D341Med (cell line): ENCODE measurements around the gene TIMP4.

Source experiments
- DNase-seq: peaks from one replicate; pipeline ENCODE4 v3.0.0; 2012; ENCODE audit warnings: low spot score

TIMP4 gene

DNA sequence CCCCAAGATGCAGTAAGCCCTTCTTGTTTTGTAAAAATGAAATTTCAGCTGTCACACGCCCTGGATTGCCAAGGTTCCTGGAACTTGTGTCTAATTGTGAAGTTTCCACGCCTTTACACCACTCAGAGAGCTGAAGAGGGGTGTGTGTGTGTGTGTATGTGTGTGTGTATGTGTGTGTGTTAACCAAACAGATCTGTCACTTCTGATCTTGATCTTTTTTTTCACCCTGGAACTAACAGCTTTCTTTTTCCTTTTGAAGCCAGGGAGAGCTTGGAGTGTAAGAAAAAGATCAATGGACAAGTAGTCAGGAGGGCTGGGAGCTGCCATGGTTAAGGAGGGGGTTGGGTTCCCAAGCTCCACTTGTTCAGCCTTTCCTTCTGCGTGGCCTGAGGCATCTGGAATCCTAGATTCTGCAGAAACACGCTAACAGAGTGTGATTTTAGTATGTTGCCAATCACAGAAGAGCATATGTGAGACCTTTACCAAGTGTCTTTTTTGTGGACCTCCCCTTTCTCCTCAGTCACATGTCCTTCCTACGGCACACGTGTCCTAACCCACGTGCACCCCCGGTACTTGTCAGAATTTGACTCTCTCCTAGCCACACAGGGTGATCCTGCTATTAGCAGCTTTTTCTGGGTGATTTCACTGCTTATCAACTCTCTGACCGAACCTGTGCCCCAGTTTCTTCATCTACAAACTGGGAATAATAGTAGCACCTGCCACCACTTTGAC lies 11.5 kb downstream of the TIMP4 start:
- no peak for DNase-seq

DNA sequence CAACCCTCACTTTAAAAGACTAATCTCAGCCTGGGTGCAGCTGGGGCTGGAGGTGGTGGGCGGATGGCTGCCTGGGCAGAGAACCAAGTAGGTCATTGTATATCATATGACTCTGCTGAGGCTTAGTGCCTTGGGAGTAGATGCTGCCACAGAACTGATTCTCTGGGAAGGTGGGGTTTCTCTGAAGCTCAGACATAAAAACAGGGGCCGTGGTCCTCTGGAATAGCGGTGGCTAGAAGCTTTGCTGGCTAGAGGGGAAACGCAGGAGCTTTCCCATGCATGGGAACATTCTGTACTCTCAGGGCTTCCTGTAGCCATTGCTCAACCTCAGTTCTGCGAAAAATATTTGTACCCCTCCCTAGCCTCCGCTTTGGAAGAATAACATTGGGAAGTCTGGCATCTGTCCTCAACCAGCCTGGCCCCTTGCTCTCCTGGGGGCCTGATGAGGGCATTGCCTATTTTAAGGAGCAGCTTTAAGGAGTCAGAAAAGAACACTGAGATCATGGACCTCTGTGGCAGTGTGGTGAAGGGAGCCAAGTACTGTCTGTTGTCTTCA lies 14.7 kb downstream of the TIMP4 start:
- DNase-seq, result no peak

DNA sequence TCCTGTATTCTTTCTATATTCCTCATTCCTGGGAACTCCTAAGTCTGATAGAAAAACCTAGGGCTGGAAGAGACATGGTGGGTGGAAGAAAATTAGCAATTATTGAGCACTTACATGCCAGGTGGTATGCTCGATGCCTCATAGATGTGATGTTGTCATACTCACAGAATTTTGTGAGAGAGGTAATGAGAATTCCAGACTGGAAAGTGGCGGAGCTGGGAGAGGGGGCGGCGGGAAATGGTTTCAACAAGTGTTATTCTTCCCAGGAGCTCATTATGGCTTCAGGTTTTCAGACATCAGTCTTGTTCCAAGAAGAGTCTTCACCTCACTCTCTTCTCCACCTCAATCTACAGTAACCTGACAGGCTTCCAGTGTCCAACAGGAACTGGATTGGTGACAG lies 16.2 kb downstream of the TIMP4 start:
- no peak for DNase-seq

DNA sequence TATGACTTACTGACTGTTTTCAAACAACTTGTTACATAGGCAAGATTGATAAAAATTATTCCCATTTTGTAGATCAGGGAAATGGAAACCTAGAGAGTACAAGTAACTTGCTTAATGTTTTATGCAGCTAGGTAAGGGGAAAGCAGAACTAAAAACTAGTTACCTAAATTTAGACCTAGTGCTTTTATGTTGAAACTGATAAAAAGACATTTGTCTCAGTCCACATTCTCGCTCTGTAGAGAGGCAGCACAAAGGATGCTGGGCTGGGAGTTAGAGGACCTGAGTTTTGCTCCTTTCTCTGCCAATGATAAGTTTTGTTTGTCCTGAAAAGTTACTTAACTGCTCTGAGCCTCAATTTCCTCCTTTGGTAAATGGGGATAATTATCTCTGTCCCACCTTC lies 17.4 kb downstream of the TIMP4 start:
- no peak for DNase-seq

- DNase-seq, result no peak
Measured at GRCh38 chr3:12139111-12139511, 19.6 kb downstream of the TIMP4 start.

- no peak for DNase-seq
Measured at GRCh38 chr3:12138044-12138443, 20.7 kb downstream of the TIMP4 start.

- no peak for DNase-seq
Measured at GRCh38 chr3:12136371-12136770, 22.3 kb downstream of the TIMP4 start.

- peak; percentile 79 for DNase-seq
Measured at GRCh38 chr3:12135029-12135657, 23.6 kb downstream of the TIMP4 start.

GRCh38 chr3:12132881-12133280 lies 25.8 kb downstream of the TIMP4 start:
- DNase-seq, result no peak

DNA sequence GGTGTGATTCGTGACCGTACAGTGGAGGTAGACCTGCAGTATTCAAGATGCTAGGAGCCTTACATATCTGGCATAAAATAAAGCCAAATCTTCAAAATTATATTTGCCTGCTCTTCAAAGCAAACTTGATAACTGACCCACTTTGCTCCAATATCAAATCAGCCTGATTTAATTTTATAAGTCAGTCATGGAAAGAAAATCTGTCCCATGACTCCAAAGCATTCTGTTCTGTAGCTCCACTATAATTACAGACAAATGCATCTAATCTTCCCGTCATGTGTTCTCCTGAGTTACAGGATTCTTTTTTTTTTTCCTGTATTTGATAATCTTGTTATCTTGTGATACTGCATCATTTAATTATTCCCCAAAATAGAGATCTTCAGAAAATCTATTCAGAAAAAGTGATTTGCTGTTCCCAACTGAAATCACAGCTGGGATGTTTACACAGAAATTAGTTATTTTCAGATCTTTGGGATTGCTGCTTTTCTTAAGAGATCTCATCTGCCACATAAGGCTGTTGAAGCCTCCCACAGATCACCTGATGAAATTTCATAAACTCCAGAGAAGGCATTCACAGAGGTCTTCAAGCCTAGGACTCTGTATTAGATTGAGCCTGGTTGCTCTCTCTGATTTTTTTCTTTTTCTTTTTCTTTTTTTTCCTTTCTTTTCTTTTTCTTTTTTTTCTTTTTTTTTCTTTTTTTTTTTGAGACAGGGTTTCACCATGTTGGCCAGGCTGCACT lies 27.2 kb downstream of the TIMP4 start:
- no peak for DNase-seq

DNA sequence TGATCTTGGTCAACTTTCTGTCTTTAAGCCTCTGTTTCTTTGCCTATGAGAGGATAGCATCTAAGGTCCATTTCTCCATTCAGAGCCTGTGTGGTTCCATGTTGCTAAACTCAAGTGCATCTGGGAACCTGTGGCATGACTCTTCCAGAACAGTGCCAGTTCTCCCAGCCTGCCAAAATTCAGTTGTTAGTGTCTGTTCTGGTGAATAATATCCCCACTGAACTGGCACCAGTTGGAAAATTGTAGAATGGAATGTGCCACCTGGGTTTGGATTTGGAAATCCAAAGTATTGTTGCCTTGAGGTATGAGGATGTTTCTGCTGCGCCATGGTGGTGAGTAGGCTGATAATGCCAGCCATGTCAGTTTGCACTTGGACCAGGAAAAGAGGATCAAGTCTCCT lies 31.3 kb downstream of the TIMP4 start:
- no peak for DNase-seq

DNA sequence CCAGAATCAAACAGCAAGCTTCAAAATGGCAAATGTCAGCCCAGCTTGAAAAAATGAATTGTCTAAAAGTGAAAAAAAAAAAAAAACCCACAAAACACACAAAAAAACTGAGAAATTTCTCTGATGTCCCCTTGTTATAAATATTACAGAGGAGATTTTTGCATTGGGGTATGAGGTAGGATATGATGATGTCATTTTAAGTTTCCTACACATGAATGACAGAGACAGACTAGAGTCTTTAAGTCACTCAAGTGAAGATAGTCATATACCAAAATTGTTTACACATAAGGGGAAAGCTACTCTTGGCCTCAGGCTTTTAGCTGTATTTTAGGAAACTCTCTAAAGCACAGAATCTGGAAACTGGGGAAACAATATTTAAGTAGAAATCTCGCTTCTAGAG lies 32.9 kb downstream of the TIMP4 start:
- no peak for DNase-seq

GRCh38 chr3:12121466-12121865 lies 37.2 kb downstream of the TIMP4 start:
- no peak for DNase-seq

GRCh38 chr3:12120374-12121140 lies 38.2 kb downstream of the TIMP4 start:
- no peak for DNase-seq

GRCh38 chr3:12117473-12117872 lies 41.2 kb downstream of the TIMP4 start:
- DNase-seq, result no peak

- DNase-seq, result no peak
Measured at GRCh38 chr3:12116870-12117269, 41.8 kb downstream of the TIMP4 start.

GRCh38 chr3:12115849-12116248 lies 42.9 kb downstream of the TIMP4 start:
- no peak for DNase-seq

- DNase-seq, result no peak
Measured at GRCh38 chr3:12115104-12115503, 43.6 kb downstream of the TIMP4 start.

GRCh38 chr3:12114251-12114650 lies 44.5 kb downstream of the TIMP4 start:
- DNase-seq, result no peak

DNA sequence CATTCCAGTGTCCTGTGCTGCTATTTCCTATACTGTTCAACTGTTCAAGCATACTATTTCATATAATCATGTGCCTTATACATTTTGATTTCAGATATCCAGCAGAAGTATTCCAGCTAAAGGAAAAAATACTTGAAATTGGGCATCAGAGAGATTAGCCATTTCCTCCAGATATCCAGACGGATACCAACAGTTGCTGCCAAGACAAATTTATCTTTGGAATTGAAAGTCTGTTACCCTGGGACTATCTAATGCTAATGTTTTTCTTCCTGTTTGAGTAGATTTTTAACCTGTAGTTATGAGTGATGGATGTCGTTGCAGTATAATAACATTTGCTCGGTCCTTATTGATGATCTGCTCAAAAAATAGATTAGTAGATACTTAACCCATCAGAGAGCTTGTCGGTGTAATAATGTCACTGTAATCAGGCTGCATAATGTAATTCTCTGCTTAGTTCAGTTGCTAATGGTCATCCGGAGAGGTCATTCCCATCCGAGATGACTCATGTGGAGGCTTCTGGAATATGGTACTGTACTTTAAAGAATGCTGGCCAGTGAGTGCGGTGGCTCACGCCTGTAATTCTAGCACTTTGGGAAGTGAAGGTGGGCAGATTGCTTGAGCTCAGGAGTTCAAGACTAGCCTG lies 51.5 kb downstream of the TIMP4 start:
- DNase-seq, result no peak
